Activated CD4-positive, alpha-beta T cell treated with anti-CD3 and anti-CD28 coated beads, Interleukin-2, amount 50 U/mL, for 24 hours (primary cell): ENCODE measurements around the gene AFG1L.
"Not testable (repeated sequence)": the region's sequence is repeated elsewhere in the genome, so short reads cannot be mapped to it uniquely, and the experiment has no call there.

Source experiments
- DNase-seq, 2 donors: peaks; one replicate each; pipeline ENCODE4 v3.0.0-alpha.2; 2020; ENCODE audit warnings: low read depth in 1 of 2, low spot score in 1 of 2

Gene AFG1L

DNA sequence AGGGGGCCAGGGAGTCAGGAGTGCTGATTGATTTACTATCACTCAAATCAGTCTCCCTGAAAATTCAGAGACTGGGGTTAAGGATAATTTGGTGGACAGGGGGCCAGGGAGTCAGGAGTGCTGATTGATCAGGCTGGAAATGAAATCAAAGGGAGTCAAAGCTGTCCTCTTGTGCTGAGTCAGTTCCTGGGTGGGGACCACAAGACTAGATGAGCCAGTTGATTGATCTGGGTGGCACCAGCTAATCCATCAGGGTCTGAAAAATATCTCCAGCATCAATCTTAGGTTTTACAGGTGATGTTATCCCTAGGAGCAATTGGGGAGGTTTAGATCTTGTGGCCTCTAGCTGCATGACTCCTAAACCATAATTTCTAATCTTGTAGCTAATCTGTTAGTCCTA lies 6.1 kb upstream of the AFG1L start:
- no peak for DNase-seq

GRCh38 chr6:108291091-108291490 lies 3.8 kb upstream of the AFG1L start:
- no peak for DNase-seq

DNA sequence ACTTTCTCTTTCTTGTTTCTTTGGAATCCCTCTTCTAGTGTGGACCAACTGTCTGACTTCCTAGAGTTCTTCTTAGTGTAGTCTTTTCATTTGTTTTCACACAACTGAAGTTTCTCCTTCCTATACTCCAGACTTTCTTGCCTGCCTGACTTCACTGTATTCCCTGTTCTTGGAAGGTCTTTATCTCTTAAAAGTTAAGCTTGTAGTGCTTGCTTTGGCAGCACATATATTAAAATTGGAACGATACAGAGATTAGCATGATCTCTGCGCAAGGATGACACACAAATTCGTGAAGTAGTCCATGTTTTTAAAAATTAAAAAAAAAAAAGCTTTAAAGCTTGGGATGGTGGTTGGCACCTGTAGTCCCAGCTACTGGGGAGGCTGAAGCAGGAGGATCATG lies 2.3 kb upstream of the AFG1L start:
- DNase-seq: not testable (repeated sequence)

GRCh38 chr6:108293527-108294296 lies 1.1 kb upstream of the AFG1L start:
- DNase-seq: no peak

DNA sequence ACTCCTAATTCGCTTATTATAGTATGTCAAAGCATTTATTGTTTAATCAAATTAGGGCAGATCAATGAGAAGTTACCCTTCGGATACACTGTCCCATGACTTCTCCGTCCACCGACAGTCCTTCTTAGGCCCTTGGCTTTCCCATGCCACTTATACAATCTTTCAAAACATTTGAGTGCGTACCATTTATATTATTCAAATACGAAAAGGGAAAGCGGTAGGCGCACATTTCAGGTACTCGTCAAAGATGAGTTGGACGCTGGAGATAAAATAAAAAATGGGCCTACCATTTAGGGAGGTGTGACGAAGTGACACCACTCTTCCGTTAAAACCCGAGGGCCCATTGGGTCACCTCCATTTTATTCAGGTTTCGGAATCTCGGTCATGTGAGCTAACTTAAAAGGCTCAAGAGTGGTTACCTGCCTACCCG lies 542 bp upstream of the AFG1L start:
- no peak for DNase-seq

DNA sequence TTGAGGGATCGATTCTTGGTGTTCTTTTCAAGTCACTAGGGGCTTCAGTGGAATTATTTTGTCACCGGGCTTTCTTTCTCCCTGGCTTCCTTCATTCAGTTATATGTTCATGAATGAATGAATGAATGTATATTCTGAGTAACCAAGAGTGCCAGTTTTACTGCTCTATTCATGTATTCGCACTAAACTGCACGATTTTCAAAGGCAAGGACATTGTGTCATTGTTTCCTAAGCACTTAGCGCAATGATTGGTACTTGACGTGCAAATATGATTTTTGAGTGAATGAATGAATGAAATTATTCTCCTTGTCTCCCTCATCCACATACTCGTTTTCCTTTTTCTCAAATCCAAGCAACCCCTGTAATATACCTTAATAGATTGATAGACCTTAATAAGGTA lies 822 bp downstream of the AFG1L start:
- DNase-seq: no peak

- DNase-seq: no peak
Observed at GRCh38 chr6:108302386-108302785, 7.5 kb downstream of the AFG1L start.

- no peak for DNase-seq
Observed at GRCh38 chr6:108304646-108305045, 9.8 kb downstream of the AFG1L start.

DNA sequence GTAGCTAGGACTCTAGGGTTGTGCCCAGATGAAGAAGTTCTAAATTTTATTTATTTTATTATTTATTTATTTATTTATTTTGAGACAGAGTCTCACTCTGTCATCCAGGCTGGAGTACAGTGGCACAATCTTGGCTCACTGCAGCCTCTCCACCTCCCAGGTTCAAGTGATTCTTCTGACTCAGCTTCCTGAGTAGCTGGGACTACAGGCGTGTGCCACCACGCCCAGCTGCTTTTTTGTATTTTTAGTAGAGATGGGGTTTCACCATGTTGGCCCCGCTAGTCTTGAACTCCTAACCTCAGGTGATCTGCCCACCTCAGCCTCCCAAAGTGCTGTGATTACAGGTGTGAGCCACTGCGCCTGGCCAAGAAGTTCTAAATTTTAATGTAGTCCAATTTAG lies 13.8 kb downstream of the AFG1L start:
- not testable (repeated sequence) for DNase-seq

- no peak for DNase-seq
Observed at GRCh38 chr6:108309844-108310243, 15.0 kb downstream of the AFG1L start.

GRCh38 chr6:108312605-108313004 lies 17.8 kb downstream of the AFG1L start:
- no peak for DNase-seq

GRCh38 chr6:108321253-108321747 lies 26.4 kb downstream of the AFG1L start:
- no peak for DNase-seq

DNA sequence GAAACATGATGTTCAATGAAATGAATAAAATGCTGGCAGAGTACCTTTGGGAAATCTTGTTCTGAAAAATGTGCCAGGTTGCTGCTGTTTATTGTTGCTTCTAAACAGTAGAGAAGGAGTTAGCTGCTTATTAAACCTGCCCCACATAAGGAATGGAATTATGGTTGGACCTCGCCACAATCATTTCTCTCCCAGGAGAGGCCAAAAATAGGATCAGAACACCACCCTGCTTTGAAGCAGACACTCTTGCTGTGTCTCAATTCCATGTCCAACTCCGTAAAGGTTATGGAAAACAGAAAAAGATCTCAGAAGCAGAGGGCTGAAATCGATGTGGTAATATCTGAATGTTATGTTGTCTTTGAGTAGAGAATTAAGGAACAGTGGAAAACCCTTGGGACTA lies 27.9 kb downstream of the AFG1L start:
- no peak for DNase-seq

GRCh38 chr6:108323710-108324466 lies 29.0 kb downstream of the AFG1L start:
- DNase-seq: no peak

GRCh38 chr6:108330221-108330785 lies 35.4 kb downstream of the AFG1L start:
- not testable (repeated sequence) for DNase-seq

GRCh38 chr6:108330806-108331205 lies 36.0 kb downstream of the AFG1L start:
- DNase-seq: no peak

DNA sequence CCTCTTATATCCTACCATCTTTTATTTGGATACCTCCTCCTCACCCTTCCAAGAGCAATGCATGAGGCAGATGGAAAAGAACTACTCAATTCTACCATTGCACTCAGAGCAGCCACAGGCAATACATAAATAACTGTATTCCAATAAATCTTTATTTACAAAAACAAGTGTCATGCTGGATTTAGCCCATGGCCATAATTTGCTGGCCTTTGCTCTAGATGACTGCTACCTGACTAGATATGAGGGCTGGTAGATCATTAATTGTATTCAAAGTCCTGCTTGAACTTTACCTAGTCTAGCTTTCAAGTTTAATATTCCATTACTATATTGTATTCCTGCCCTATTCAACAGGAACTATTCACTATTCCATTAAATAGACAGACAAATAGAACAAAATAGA lies 37.1 kb downstream of the AFG1L start:
- no peak for DNase-seq

- no peak for DNase-seq
Observed at GRCh38 chr6:108336971-108337370, 42.1 kb downstream of the AFG1L start.

GRCh38 chr6:108337721-108338120 lies 42.9 kb downstream of the AFG1L start:
- DNase-seq: no peak

DNA sequence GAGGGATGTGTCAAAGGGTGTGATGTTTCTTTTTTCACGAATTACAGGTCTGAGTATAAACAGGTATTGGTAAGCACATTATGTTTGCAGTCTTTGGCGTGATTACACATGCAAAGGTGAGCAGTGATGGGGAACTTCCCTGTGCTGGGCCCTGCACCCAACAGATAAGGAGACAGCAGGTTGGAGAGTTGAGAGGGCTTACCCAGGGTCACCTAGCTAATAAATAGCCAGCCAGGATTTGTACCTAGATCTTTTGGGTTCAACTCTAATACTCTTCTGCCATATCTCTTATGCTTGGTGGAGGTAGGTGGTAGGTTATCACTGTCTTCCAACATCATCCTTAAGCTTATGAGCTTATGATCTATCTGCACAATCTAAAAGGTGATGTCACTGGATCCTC lies 46.5 kb downstream of the AFG1L start:
- no peak for DNase-seq

DNA sequence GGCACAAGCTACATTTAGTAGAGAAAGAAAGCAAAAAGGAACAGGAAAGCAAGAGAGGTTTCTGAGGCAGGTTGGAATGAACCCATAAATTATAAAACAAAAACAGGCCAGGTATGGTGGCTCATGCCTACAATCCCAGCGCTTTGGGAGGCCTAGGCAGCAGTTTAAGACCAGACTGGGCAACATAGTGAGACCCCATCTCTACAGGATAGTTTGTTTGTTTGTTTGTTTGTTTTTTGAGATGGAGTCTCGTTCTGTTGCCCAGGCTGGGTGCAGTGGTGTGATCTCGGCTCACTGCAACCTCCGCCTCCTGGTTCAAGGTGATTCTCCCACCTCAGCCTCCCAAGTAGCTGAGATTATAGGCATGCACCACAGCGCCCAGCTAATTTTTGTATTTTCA lies 49.0 kb downstream of the AFG1L start:
- no peak for DNase-seq
